WTC11 (cell line): ENCODE data around the gene SNX30. TPM values are rescaled to one million over a fixed set of nuclear protein-coding genes. Genes with fewer than 3 reads are reported as not detected.

Experiments
- ATAC-seq: fragments of 200-7000 bp; cut with Tn5 transposase; 2 replicates; pipeline ENCODE4 v1.10.0; 2021; ENCODE audit warnings: mild to moderate bottlenecking, moderate library complexity
- CTCF ChIA-PET: fragments of 300-600 bp; sonication (Branson Sonifier 250); formaldehyde crosslinking; loops from one replicate; lab custom pipeline; 2021; ENCODE audit warnings: antibody characterized with exemption; lab: Charles Lee
- POLR2A ChIA-PET: fragments of 350-600 bp; sonication (Branson Sonifier 250); formaldehyde crosslinking; loops from one replicate; lab custom pipeline; 2021; ENCODE audit warnings: antibody characterized with exemption; lab: Charles Lee
- DNase-seq: peaks from one replicate; pipeline ENCODE4 v3.0.0; 2021; ENCODE audit warnings: low spot score
- H3K27ac Mint-ChIP-seq: 2 replicates; pipeline ENCODE4 v1.8.0; 2021; ENCODE audit warnings: mixed read lengths
- H3K27me3 Mint-ChIP-seq: 2 replicates; pipeline ENCODE4 v1.8.0; 2021; ENCODE audit warnings: low read depth, mild to moderate bottlenecking, moderate library complexity, mixed read lengths
- H3K36me3 Mint-ChIP-seq: 2 replicates; pipeline ENCODE4 v1.8.0; 2021; ENCODE audit warnings: mixed read lengths
- H3K4me1 Mint-ChIP-seq: 2 replicates; pipeline ENCODE4 v1.8.0; 2022; ENCODE audit warnings: mixed read lengths
- H3K4me3 Mint-ChIP-seq: 2 replicates; pipeline ENCODE4 v1.8.0; 2021; ENCODE audit warnings: mild to moderate bottlenecking, moderate library complexity, mixed read lengths
- H3K9me3 Mint-ChIP-seq: 2 replicates; pipeline ENCODE4 v1.8.0; 2021; ENCODE audit warnings: mixed read lengths
- ARID4B ChIP-seq: sonication (generic); formaldehyde crosslinking; IDR thresholded peaks from 2 replicates; pipeline ENCODE4 v1.8.0; 2023; ENCODE audit warnings: missing genetic modification reagents, mild to moderate bottlenecking, borderline replicate concordance
- CREM ChIP-seq: sonication (generic); formaldehyde crosslinking; IDR thresholded peaks from 2 replicates; pipeline ENCODE4 v1.8.1; 2022; ENCODE audit warnings: mild to moderate bottlenecking, missing genetic modification reagents, moderate library complexity
- E2F4 ChIP-seq: sonication (generic); formaldehyde crosslinking; IDR thresholded peaks from 2 replicates; pipeline ENCODE4 v1.8.1; 2022; ENCODE audit warnings: low read depth, mild to moderate bottlenecking, moderate library complexity, missing genetic modification reagents, borderline replicate concordance
- ELF4 ChIP-seq: sonication (generic); formaldehyde crosslinking; IDR thresholded peaks from 2 replicates; pipeline ENCODE4 v1.8.1; 2022; ENCODE audit warnings: low read depth, mild to moderate bottlenecking, moderate library complexity, missing genetic modification reagents
- KAT7 ChIP-seq: sonication (generic); formaldehyde crosslinking; IDR thresholded peaks from 2 replicates; pipeline ENCODE4 v1.8.1; 2023; ENCODE audit warnings: missing genetic modification reagents, mild to moderate bottlenecking, borderline replicate concordance
- SP1 ChIP-seq: sonication (generic); formaldehyde crosslinking; conservative IDR thresholded peaks from 2 replicates; pipeline ENCODE4 v1.8.1; 2022; ENCODE audit warnings: missing genetic modification reagents
- TEAD4 ChIP-seq: sonication (generic); formaldehyde crosslinking; IDR thresholded peaks from 2 replicates; pipeline ENCODE4 v1.8.0; 2022; ENCODE audit warnings: mild to moderate bottlenecking, missing genetic modification reagents
- ZNF317 ChIP-seq: sonication (generic); formaldehyde crosslinking; IDR thresholded peaks from 2 replicates; pipeline ENCODE4 v1.8.1; 2023; ENCODE audit warnings: low read depth, mild to moderate bottlenecking, moderate library complexity, missing genetic modification reagents, borderline replicate concordance
- total RNA-seq: library from RNA; stranded (reverse); gene quantifications from 3 replicates; pipeline ENCODE4 v1.2.3, GENCODE V29; 2021
- TF ChIP-seq, protein P1 (sequence below): sonication (generic); formaldehyde crosslinking; IDR thresholded peaks from 2 replicates; pipeline ENCODE4 v1.8.1; 2023; ENCODE audit warnings: mild to moderate bottlenecking, missing genetic modification reagents, borderline replicate concordance
- TF ChIP-seq, protein P2 (sequence below): fragments of 250-450 bp; sonication (Bioruptor Pico); IDR thresholded peaks from 2 replicates; pipeline ENCODE4 v1.9.0; 2021; ENCODE audit warnings: mild to moderate bottlenecking

The SNX30 gene
- total RNA-seq, 1 experiment from 2014 or later, result 13.4 TPM

DNA sequence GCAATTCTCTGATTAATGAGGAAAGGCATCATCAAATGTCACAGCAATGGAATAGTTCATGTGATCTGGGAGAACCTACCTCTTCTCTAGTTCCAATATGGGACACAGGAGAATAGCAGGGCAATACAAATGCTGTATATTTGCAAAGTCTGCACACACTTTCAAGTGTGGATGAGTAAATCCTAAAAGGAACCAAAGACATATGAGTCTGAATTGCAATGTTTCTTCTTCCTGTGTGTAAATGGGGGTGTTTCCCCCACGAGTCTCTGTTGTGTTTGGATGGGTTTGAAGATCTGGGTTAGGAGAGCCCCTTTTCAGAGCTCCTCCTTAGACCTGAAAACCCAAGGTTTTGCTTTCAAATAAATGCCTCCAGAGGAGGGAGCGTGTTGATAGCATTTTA lies 113.2 kb downstream of the SNX30 start:
- no peak overlapping the region for H3K27ac Mint-ChIP-seq
- peaks cover 18% of the 10 kb centered on the region for H3K36me3 Mint-ChIP-seq
- CTCF ChIA-PET, result interaction anchor here (0.8 to 1.3 kb wide), 3 partner anchors 17 to 24 kb away, joined by 3 read pairs; no protein-coding TSS in a partner anchor

More for the DNA sequence above, 113.2 kb downstream of the SNX30 start:
- Mint-ChIP-seq H3K27me3 (no peaks in the 10 kb centered on the region; the same call in 1 of the 2 replicates), H3K4me3 (no peak overlapping the region), H3K9me3 (peaks cover 10% of the 10 kb centered on the region; the same call in 1 of the 2 replicates), H3K4me1 (peaks cover 14% of the 10 kb centered on the region; the same call in 1 of the 2 replicates)
- TF ChIP-seq ELF4 (CRISPR knock-in tag) (no peak), E2F4 (no peak), CREM (CRISPR knock-in tag) (no peak), TEAD4 (CRISPR knock-in tag) (no peak), SP1 (no peak), ARID4B (CRISPR knock-in tag) (no peak), KAT7 (CRISPR knock-in tag) (no peak), ZNF317 (CRISPR knock-in tag) (no peak)
- TF ChIP-seq, protein P1, sequence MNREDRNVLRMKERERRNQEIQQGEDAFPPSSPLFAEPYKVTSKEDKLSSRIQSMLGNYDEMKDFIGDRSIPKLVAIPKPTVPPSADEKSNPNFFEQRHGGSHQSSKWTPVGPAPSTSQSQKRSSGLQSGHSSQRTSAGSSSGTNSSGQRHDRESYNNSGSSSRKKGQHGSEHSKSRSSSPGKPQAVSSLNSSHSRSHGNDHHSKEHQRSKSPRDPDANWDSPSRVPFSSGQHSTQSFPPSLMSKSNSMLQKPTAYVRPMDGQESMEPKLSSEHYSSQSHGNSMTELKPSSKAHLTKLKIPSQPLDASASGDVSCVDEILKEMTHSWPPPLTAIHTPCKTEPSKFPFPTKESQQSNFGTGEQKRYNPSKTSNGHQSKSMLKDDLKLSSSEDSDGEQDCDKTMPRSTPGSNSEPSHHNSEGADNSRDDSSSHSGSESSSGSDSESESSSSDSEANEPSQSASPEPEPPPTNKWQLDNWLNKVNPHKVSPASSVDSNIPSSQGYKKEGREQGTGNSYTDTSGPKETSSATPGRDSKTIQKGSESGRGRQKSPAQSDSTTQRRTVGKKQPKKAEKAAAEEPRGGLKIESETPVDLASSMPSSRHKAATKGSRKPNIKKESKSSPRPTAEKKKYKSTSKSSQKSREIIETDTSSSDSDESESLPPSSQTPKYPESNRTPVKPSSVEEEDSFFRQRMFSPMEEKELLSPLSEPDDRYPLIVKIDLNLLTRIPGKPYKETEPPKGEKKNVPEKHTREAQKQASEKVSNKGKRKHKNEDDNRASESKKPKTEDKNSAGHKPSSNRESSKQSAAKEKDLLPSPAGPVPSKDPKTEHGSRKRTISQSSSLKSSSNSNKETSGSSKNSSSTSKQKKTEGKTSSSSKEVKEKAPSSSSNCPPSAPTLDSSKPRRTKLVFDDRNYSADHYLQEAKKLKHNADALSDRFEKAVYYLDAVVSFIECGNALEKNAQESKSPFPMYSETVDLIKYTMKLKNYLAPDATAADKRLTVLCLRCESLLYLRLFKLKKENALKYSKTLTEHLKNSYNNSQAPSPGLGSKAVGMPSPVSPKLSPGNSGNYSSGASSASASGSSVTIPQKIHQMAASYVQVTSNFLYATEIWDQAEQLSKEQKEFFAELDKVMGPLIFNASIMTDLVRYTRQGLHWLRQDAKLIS (CRISPR knock-in tag), result no peak
- TF ChIP-seq, protein P2, sequence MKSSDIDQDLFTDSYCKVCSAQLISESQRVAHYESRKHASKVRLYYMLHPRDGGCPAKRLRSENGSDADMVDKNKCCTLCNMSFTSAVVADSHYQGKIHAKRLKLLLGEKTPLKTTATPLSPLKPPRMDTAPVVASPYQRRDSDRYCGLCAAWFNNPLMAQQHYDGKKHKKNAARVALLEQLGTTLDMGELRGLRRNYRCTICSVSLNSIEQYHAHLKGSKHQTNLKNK (CRISPR knock-in tag), result no peak
- ATAC-seq (no peak), DNase-seq (no peak)
- POLR2A ChIA-PET, result no interaction called here
